Measurements from ENCODE around the gene LOXL1.
A peak's percentile ranks its signal among the peaks of the same experiment; 100 is the strongest.

Gene LOXL1

GRCh38 chr15:73906346-73907034, 19.8 kb upstream of the LOXL1 start:
- Mint-ChIP-seq H3K4me3 (no peak overlapping the region), H3K4me1 (ENCODE audit: low read depth) (peaks cover 4% of the 10 kb centered on the region), H3K9me3 (no peaks in the 10 kb centered on the region), H3K36me3 (ENCODE audit: low read depth) (no peaks in the 10 kb centered on the region), H3K27ac (no peak overlapping the region), H3K27me3 (ENCODE audit: low read depth) (no peaks in the 10 kb centered on the region)
- DNase-seq (ENCODE audit: low spot score), result no peak

- Mint-ChIP-seq H3K27ac (no peak overlapping the region), H3K36me3 (ENCODE audit: low read depth) (no peaks in the 10 kb centered on the region), H3K4me1 (ENCODE audit: low read depth) (peaks cover 4% of the 10 kb centered on the region), H3K9me3 (no peaks in the 10 kb centered on the region), H3K4me3 (no peak overlapping the region), H3K27me3 (ENCODE audit: low read depth) (peaks cover 3% of the 10 kb centered on the region)
- no peak for DNase-seq (ENCODE audit: low spot score)
Measured at GRCh38 chr15:73907035-73907408, 19.2 kb upstream of the LOXL1 start.

- H3K27me3 Mint-ChIP-seq (ENCODE audit: low read depth), result peaks cover 7% of the 10 kb centered on the region
- H3K27ac Mint-ChIP-seq, result no peak overlapping the region
- peaks cover 7% of the 10 kb centered on the region for H3K4me1 Mint-ChIP-seq (ENCODE audit: low read depth)
- H3K36me3 Mint-ChIP-seq (ENCODE audit: low read depth), result peaks cover 2% of the 10 kb centered on the region
- peak; percentile 57 for DNase-seq (ENCODE audit: low spot score)
- H3K4me3 Mint-ChIP-seq, result no peak overlapping the region
- H3K9me3 Mint-ChIP-seq, result no peaks in the 10 kb centered on the region
Measured at GRCh38 chr15:73908030-73908821, 18.0 kb upstream of the LOXL1 start.

- Mint-ChIP-seq H3K27ac (no peak overlapping the region), H3K4me1 (ENCODE audit: low read depth) (peaks cover 9% of the 10 kb centered on the region), H3K36me3 (ENCODE audit: low read depth) (peaks cover 2% of the 10 kb centered on the region), H3K4me3 (no peak overlapping the region), H3K9me3 (no peaks in the 10 kb centered on the region), H3K27me3 (ENCODE audit: low read depth) (peaks cover 7% of the 10 kb centered on the region)
- no peak for DNase-seq (ENCODE audit: low spot score)
Measured at GRCh38 chr15:73908822-73909122, 17.5 kb upstream of the LOXL1 start.

GRCh38 chr15:73909651-73910050, 16.6 kb upstream of the LOXL1 start:
- no peaks in the 10 kb centered on the region for H3K9me3 Mint-ChIP-seq
- peaks cover 2% of the 10 kb centered on the region for H3K36me3 Mint-ChIP-seq (ENCODE audit: low read depth)
- H3K27ac Mint-ChIP-seq, result no peak overlapping the region
- H3K4me1 Mint-ChIP-seq (ENCODE audit: low read depth), result peaks cover 13% of the 10 kb centered on the region
- no peak for DNase-seq (ENCODE audit: low spot score)
- H3K27me3 Mint-ChIP-seq (ENCODE audit: low read depth), result peaks cover 7% of the 10 kb centered on the region
- no peak overlapping the region for H3K4me3 Mint-ChIP-seq

GRCh38 chr15:73910522-73911303, 15.5 kb upstream of the LOXL1 start:
- Mint-ChIP-seq H3K27ac (no peak overlapping the region), H3K36me3 (ENCODE audit: low read depth) (peaks cover 2% of the 10 kb centered on the region), H3K4me1 (ENCODE audit: low read depth) (peaks cover 13% of the 10 kb centered on the region), H3K27me3 (ENCODE audit: low read depth) (peaks cover 7% of the 10 kb centered on the region), H3K4me3 (no peak overlapping the region), H3K9me3 (no peaks in the 10 kb centered on the region)
- no peak for DNase-seq (ENCODE audit: low spot score)

GRCh38 chr15:73912030-73912596, 14.1 kb upstream of the LOXL1 start:
- Mint-ChIP-seq H3K27ac (no peak overlapping the region), H3K9me3 (peaks cover 3% of the 10 kb centered on the region), H3K4me1 (ENCODE audit: low read depth) (peaks cover 12% of the 10 kb centered on the region), H3K4me3 (no peak overlapping the region), H3K36me3 (ENCODE audit: low read depth) (peaks cover 4% of the 10 kb centered on the region), H3K27me3 (ENCODE audit: low read depth) (peaks cover 7% of the 10 kb centered on the region)
- DNase-seq (ENCODE audit: low spot score), result no peak

- H3K27ac Mint-ChIP-seq, result no peak overlapping the region
Measured at GRCh38 chr15:73914145-73914544, 12.1 kb upstream of the LOXL1 start.

GRCh38 chr15:73915082-73915481, 11.2 kb upstream of the LOXL1 start:
- peaks cover 7% of the 10 kb centered on the region for H3K27me3 Mint-ChIP-seq (ENCODE audit: low read depth)
- peaks cover 12% of the 10 kb centered on the region for H3K36me3 Mint-ChIP-seq (ENCODE audit: low read depth)
- H3K4me1 Mint-ChIP-seq (ENCODE audit: low read depth), result peaks cover 12% of the 10 kb centered on the region
- H3K4me3 Mint-ChIP-seq, result no peak overlapping the region
- peaks cover 19% of the 10 kb centered on the region for H3K9me3 Mint-ChIP-seq
- H3K27ac Mint-ChIP-seq, result no peak overlapping the region
- DNase-seq (ENCODE audit: low spot score), result no peak

More at GRCh38 chr15:73914145-73914544, 12.1 kb upstream of the LOXL1 start:
- Mint-ChIP-seq H3K36me3 (ENCODE audit: low read depth) (peaks cover 12% of the 10 kb centered on the region), H3K4me1 (ENCODE audit: low read depth) (peaks cover 9% of the 10 kb centered on the region), H3K4me3 (no peak overlapping the region), H3K9me3 (peaks cover 19% of the 10 kb centered on the region), H3K27me3 (ENCODE audit: low read depth) (peaks cover 7% of the 10 kb centered on the region)
- DNase-seq (ENCODE audit: low spot score), result no peak

- DNase-seq (ENCODE audit: low spot score), result no peak
- no peak overlapping the region for H3K27ac Mint-ChIP-seq
- H3K4me3 Mint-ChIP-seq, result no peak overlapping the region
- peaks cover 19% of the 10 kb centered on the region for H3K9me3 Mint-ChIP-seq
- H3K36me3 Mint-ChIP-seq (ENCODE audit: low read depth), result peaks cover 12% of the 10 kb centered on the region
- H3K27me3 Mint-ChIP-seq (ENCODE audit: low read depth), result no peaks in the 10 kb centered on the region
- peaks cover 22% of the 10 kb centered on the region for H3K4me1 Mint-ChIP-seq (ENCODE audit: low read depth)
Measured at GRCh38 chr15:73918784-73919183, 7.5 kb upstream of the LOXL1 start.

- Mint-ChIP-seq H3K27me3 (ENCODE audit: low read depth) (no peaks in the 10 kb centered on the region), H3K36me3 (ENCODE audit: low read depth) (peaks cover 12% of the 10 kb centered on the region), H3K9me3 (peaks cover 19% of the 10 kb centered on the region), H3K4me1 (ENCODE audit: low read depth) (peaks cover 26% of the 10 kb centered on the region), H3K27ac (peak overlapping the region; percentile 69), H3K4me3 (no peak overlapping the region)
- DNase-seq (ENCODE audit: low spot score), result no peak
Measured at GRCh38 chr15:73919706-73920105, 6.6 kb upstream of the LOXL1 start.

- Mint-ChIP-seq H3K4me1 (ENCODE audit: low read depth) (peaks cover 31% of the 10 kb centered on the region), H3K9me3 (peaks cover 18% of the 10 kb centered on the region), H3K36me3 (ENCODE audit: low read depth) (peaks cover 11% of the 10 kb centered on the region), H3K4me3 (no peak overlapping the region), H3K27me3 (ENCODE audit: low read depth) (peaks cover 6% of the 10 kb centered on the region), H3K27ac (peak overlapping the region; percentile 26)
- DNase-seq (ENCODE audit: low spot score), result no peak
Measured at GRCh38 chr15:73921254-73921925, 4.9 kb upstream of the LOXL1 start.

Data from T-helper 2 cell treated with Interferon-gamma antibody and Interleukin-4, amounts not matched to agents 5 μg/mL and 100 μg/mL, for 36 hours (primary cell).